Measurements from ENCODE around the gene ARHGAP21. TPM values are rescaled to one million over a fixed set of nuclear protein-coding genes. Genes with fewer than 3 reads are reported as not detected.

Gene ARHGAP21
- total and polyA plus RNA-seq, 2 experiments from 2014 or later = 15.3 to 44.5 TPM

DNA sequence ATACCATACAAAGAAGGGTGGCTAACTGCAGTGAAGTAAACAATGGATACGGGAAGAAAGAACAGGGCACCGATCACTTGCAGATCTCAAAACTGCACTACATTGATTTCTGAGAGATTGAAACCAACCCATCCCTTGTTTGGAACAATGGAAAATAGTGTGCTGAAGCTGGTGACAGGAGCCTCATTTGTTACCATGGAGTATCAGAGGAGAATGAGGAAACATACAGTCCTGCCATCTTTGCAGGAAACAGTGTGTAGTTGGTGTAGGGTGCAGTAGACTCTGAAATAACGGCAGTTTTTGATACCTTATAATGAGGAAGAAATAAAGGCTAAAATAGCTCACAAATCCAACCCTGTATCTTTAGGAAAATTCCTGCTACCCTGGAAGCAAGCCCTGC, 118.5 kb downstream of the ARHGAP21 start:
- peaks cover 7% of the 10 kb centered on the region for H3K4me1 Mint-ChIP-seq
- no peak overlapping the region for H2AFZ ChIP-seq
- H3K27me3 ChIP-seq (ENCODE audit: insufficient read depth) = no peaks in the 10 kb centered on the region
- no peaks in the 10 kb centered on the region for H3K79me2 ChIP-seq (replicated peaks; ENCODE audit: insufficient read depth)
- no peaks in the 10 kb centered on the region for H3K9me3 Mint-ChIP-seq
- no peak overlapping the region for H3K4me3 Mint-ChIP-seq
- no peak overlapping the region for H3K4me3 ChIP-seq
- H3K4me2 ChIP-seq = no peak overlapping the region
- no peak overlapping the region for H3K27ac ChIP-seq (ENCODE audit: low read depth)
- no peaks in the 10 kb centered on the region for H3K27me3 Mint-ChIP-seq (ENCODE audit: insufficient read depth, low read depth, poor library complexity)
- DNase-seq (ENCODE audit: low spot score) (no peak), ATAC-seq (no peak)
- no peaks in the 10 kb centered on the region for H4K20me1 ChIP-seq (replicated peaks; ENCODE audit: insufficient read depth)
- H3K9me2 ChIP-seq (ENCODE audit: insufficient read depth) = no peaks in the 10 kb centered on the region
- H3K36me3 Mint-ChIP-seq (ENCODE audit: low read depth) = peaks cover 5% of the 10 kb centered on the region; the same call in 2 of the 3 replicates
- H3K36me3 ChIP-seq (ENCODE audit: insufficient read depth) = peaks cover 9% of the 10 kb centered on the region; the same call in 1 of the 2 replicates
- no peak for TF ChIP-seq NANOG (IDR thresholded peaks at IDR 0.05; ENCODE audit: borderline replicate concordance)
- no peak overlapping the region for H3K27ac Mint-ChIP-seq
- H3F3A ChIP-seq (replicated peaks; ENCODE audit: low read depth) = no peaks in the 10 kb centered on the region
- H3K4me1 ChIP-seq (ENCODE audit: insufficient read depth) = no peaks in the 10 kb centered on the region

DNA sequence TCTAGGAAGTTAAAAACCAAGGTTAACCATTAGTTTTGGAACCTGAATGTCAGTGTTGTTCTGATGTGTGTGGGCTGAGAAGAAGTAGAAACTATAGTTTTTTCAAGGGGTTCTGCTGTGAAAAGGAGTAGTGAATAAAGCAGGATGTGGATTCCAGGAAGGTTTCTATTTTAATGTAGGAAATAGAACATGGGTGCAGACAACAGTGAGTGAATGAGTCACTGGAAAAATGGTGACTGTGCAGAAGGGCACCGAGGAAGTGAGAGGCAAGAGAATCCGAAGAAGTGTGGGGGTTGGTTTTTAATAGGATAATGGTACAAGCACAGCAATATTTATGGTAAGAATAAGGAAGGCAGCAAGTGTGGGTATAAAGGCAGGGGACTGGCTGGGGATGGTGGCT, 120.4 kb downstream of the ARHGAP21 start:
- no peaks in the 10 kb centered on the region for H3K4me1 ChIP-seq (ENCODE audit: insufficient read depth)
- no peaks in the 10 kb centered on the region for H3K9me2 ChIP-seq (ENCODE audit: insufficient read depth)
- Mint-ChIP-seq H3K36me3 (ENCODE audit: low read depth) (peaks cover 7% of the 10 kb centered on the region; the same call in 2 of the 3 replicates), H3K4me1 (peaks cover 7% of the 10 kb centered on the region), H3K27ac (no peak overlapping the region), H3K4me3 (no peak overlapping the region), H3K9me3 (no peaks in the 10 kb centered on the region), H3K27me3 (ENCODE audit: insufficient read depth, low read depth, poor library complexity) (no peaks in the 10 kb centered on the region)
- no peaks in the 10 kb centered on the region for H3K79me2 ChIP-seq (replicated peaks; ENCODE audit: insufficient read depth)
- H4K20me1 ChIP-seq (replicated peaks; ENCODE audit: insufficient read depth) = no peaks in the 10 kb centered on the region
- no peak overlapping the region for H3K27ac ChIP-seq (ENCODE audit: low read depth)
- no peak for ATAC-seq
- no peak overlapping the region for H3K4me3 ChIP-seq
- no peak overlapping the region for H2AFZ ChIP-seq
- peaks cover 10% of the 10 kb centered on the region; the same call in 1 of the 2 replicates for H3K36me3 ChIP-seq (ENCODE audit: insufficient read depth)
- no peak for DNase-seq (ENCODE audit: low spot score)
- no peak for TF ChIP-seq EZH2phosphoT487 (IDR thresholded peaks at IDR 0.05; ENCODE audit: unreplicated experiment)
- H3K27me3 ChIP-seq (ENCODE audit: insufficient read depth) = no peaks in the 10 kb centered on the region
- no peak overlapping the region for H3K4me2 ChIP-seq
- no peaks in the 10 kb centered on the region for H3F3A ChIP-seq (replicated peaks; ENCODE audit: low read depth)

DNA sequence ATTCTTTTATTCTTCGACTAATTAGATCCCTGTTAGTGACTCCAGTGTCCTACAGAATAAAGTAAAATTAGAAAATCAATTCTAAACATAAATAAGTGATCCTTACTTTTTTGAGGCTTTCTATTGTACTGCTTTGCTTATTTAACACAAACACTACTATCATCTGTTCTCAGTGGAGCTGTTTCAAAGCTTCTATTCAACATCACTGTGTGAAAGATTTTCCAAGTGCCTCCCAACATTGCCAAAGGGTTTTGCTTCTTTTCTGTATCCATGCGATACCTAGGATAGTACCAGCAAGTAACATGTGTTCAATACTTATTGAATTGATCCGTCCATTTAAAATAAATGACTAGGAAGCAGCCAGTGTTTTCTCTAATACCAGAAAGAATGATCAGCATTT, 125.7 kb downstream of the ARHGAP21 start:
- H3K36me3 Mint-ChIP-seq (ENCODE audit: low read depth) = peaks cover 7% of the 10 kb centered on the region; the same call in 2 of the 3 replicates
- H3K36me3 ChIP-seq (ENCODE audit: insufficient read depth) = peaks cover 11% of the 10 kb centered on the region

More for the DNA sequence above, 125.7 kb downstream of the ARHGAP21 start:
- H3K27ac Mint-ChIP-seq = no peak overlapping the region
- H3K4me1 Mint-ChIP-seq = peaks cover 17% of the 10 kb centered on the region
- H4K20me1 ChIP-seq (replicated peaks; ENCODE audit: insufficient read depth) = no peaks in the 10 kb centered on the region
- H3K4me3 ChIP-seq = no peak overlapping the region
- H3K27me3 ChIP-seq (ENCODE audit: insufficient read depth) = no peaks in the 10 kb centered on the region
- H2AFZ ChIP-seq = no peak overlapping the region
- no peak overlapping the region for H3K4me2 ChIP-seq
- TF ChIP-seq, protein P1, sequence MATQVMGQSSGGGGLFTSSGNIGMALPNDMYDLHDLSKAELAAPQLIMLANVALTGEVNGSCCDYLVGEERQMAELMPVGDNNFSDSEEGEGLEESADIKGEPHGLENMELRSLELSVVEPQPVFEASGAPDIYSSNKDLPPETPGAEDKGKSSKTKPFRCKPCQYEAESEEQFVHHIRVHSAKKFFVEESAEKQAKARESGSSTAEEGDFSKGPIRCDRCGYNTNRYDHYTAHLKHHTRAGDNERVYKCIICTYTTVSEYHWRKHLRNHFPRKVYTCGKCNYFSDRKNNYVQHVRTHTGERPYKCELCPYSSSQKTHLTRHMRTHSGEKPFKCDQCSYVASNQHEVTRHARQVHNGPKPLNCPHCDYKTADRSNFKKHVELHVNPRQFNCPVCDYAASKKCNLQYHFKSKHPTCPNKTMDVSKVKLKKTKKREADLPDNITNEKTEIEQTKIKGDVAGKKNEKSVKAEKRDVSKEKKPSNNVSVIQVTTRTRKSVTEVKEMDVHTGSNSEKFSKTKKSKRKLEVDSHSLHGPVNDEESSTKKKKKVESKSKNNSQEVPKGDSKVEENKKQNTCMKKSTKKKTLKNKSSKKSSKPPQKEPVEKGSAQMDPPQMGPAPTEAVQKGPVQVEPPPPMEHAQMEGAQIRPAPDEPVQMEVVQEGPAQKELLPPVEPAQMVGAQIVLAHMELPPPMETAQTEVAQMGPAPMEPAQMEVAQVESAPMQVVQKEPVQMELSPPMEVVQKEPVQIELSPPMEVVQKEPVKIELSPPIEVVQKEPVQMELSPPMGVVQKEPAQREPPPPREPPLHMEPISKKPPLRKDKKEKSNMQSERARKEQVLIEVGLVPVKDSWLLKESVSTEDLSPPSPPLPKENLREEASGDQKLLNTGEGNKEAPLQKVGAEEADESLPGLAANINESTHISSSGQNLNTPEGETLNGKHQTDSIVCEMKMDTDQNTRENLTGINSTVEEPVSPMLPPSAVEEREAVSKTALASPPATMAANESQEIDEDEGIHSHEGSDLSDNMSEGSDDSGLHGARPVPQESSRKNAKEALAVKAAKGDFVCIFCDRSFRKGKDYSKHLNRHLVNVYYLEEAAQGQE (IDR thresholded peaks at IDR 0.05; ENCODE audit: unreplicated experiment) = no peak
- no peak for TF ChIP-seq JUNB (IDR thresholded peaks at IDR 0.05; ENCODE audit: unreplicated experiment)
- no peaks in the 10 kb centered on the region for H3K27me3 Mint-ChIP-seq (ENCODE audit: insufficient read depth, low read depth, poor library complexity)
- ATAC-seq = no peak
- H3K9me2 ChIP-seq (ENCODE audit: insufficient read depth) = no peaks in the 10 kb centered on the region
- no peak for DNase-seq (ENCODE audit: low spot score)
- H3F3A ChIP-seq (replicated peaks; ENCODE audit: low read depth) = no peaks in the 10 kb centered on the region
- no peak overlapping the region for H3K27ac ChIP-seq (ENCODE audit: low read depth)
- H3K79me2 ChIP-seq (replicated peaks; ENCODE audit: insufficient read depth) = no peaks in the 10 kb centered on the region
- H3K9me3 Mint-ChIP-seq = no peaks in the 10 kb centered on the region
- no peaks in the 10 kb centered on the region for H3K4me1 ChIP-seq (ENCODE audit: insufficient read depth)
- no peak overlapping the region for H3K4me3 Mint-ChIP-seq

Measured in GM23338 (cell line).